ENCODE results near the gene GOSR2.

Gene GOSR2

DNA sequence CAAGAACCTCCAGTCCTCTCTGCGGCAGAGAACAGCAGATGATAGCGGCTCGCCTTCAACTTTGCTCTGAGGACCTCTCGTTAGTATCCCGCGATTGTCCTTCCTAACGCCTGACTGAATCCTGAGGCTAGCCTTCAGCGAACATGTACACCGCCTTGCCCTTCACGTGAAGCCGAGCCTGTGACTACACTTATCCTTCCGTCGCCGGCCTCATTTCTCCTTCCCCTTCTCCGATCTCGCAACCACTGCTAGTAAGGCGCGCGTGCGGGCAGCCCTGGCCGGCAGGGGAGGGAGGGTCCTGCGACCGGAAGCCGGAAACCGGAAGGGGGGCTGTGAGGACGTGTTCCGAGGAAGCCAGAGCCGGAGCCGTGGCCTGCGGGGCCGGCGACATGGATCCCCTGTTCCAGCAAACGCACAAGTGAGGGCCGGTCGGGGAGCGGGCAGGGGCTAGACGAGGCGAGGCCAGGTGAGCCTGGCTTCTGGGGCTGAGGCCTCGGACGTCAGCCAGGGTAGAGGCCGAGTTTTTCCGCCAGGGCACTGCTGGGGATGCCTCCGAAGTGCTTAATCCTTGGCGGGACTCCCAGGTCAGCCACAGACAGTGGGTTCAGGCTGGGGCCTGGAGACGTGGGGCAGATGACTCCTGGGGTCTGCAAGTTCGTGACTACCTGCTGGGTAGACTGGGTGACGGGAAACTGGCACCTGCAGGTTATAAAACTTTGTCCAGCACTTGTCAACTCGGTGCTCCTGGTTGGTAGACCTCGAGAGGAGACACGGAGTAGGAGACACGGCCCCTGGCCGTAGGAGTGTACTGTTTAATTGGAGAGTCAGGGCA is at the start of gene GOSR2:
TSS of gene GOSR2 (plus strand) at position 357 of the 832 bp plus-strand sequence. CDS start at position 390, 33 bp downstream.
- peak; percentile 91 for DNase-seq

DNA sequence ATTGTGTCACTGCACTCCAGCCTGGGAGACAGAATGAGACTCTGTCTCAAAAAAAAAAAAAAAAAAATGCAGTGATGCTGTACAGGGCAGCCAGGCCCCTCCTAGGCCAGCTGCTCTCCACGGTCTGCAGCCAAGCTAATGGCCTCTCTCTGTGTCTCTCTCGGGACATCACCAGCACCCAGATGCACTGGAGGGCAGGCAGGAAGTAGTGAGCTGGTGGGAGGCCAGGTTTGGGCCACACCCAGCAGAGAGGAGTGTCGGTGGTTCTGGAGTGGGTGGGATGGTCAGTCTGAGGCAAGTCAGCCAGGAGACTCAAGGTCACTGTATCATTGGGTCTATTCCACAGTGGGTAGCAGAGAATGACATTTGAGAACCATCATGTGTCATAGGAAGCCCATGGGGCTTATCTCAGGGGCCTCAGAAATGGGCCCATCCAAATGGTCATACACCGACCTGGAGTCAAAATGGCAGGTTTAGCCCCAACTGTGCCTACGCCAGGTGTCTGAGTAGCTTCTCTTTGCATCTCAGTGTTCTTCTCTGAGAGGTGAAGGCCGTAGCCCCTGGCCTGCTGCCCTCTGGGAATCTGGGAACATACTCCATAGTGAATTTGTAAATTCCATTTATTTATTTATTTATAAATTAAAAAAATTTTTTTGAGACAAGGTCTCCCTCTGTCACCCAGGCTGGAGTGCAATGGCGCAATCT is 48.9 kb upstream of the GOSR2 start:
- DNase-seq: no peak

DNA sequence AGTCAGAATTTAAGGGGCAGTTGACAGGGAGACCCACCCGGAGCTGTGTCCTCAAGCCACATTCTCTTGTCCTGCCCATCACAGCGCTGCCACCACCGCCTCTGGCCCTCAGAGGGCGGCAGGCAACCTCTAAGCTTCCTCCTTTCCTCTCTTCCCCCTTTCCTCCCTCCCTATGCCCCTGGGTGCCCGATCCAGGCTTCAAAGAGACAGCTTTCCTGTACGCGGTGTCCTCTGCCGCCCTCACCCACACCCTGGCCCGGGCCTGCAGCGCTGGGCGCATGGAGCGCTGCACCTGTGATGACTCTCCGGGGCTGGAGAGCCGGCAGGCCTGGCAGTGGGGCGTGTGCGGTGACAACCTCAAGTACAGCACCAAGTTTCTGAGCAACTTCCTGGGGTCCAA is 48.1 kb upstream of the GOSR2 start:
- no peak for DNase-seq

DNA sequence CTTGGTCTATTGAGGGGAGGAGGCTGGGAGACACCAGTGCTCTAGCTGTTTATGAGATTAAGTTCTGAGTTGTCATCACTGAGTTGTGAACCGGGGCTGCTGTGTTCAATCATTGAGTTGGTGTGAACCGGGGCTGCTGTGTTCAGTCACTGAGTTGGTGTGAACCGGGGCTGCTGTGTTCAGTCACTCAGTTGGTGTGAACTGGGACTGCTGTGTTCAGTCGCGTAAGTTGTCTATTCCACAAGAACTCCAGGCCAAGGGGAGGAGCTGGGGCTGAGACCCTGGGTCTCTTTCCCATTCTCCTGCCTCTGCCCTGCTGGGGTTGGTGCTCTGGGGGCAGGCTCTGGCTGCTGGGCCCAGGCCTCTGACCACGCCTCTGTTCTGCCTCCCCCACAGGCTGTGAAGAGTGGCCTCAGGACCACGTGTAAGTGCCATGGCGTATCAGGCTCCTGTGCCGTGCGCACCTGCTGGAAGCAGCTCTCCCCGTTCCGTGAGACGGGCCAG is 47.1 kb upstream of the GOSR2 start:
- DNase-seq: no peak

DNA sequence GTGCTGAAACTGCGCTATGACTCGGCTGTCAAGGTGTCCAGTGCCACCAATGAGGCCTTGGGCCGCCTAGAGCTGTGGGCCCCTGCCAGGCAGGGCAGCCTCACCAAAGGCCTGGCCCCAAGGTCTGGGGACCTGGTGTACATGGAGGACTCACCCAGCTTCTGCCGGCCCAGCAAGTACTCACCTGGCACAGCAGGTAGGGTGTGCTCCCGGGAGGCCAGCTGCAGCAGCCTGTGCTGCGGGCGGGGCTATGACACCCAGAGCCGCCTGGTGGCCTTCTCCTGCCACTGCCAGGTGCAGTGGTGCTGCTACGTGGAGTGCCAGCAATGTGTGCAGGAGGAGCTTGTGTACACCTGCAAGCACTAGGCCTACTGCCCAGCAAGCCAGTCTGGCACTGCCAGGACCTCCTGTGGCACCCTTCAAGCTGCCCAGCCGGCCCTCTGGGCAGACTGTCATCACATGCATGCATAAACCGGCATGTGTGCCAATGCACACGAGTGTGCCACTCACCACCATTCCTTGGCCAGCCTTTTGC is 46.5 kb upstream of the GOSR2 start:
- no peak for DNase-seq

DNA sequence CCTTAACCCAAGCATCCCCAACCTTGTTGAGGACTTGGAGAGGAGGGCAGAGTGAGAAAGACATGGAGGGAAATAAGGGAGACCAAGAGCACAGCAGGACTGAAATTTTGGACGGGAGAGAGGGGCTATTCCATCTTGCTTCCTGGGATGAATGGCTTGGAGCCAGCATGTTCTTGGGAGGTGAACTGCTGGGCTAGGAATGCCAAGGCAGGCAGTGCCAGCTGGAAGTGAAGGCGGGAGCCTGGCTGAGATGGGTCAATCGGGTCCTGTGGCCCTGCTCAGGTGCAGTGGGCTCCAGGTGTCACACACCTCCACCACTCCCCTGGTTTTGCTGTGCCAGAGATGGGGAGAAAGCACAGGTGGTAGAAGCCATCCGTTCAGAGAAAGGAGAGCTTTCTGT is 46.0 kb upstream of the GOSR2 start:
- no peak for DNase-seq

DNA sequence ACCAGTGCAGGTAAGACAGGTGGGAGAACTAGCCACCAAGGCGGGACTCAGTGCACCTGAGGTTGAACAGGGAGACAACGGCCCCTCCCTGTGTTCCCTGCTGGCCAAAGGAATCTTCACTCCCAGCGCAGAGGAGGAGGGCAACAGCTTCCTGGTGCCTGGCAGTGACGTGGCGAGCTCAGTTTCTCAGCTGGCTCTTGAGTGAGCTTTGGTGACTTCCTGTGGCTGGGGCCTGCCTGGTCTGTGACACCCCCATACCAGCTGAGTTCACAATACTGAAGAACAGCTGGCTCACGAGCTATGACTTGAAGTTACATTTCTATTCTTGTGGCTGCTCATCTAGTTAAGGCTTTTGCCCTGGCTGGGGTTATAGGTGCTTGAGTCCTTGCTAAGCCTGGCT is 45.5 kb upstream of the GOSR2 start:
- DNase-seq: no peak

DNA sequence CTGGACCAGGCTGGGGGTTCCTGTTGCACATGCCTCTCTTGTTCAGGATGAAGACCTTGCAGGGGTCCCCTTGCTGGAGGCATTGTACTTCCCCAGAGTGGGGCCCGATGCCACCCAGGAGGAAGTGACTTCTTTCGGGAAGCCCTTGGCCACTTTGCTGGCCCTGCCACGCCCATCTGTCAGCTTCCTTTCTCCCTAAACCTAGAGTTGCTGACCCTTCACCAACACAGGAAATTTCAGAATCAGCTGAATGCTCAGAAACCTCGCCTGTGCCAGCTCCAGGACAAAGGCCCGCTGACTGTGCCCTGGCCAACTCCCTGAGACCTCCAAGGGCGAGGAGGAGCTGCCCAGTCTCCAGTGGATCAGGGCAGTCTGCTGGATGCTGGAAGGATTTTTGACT is 44.9 kb upstream of the GOSR2 start:
- DNase-seq: no peak

DNA sequence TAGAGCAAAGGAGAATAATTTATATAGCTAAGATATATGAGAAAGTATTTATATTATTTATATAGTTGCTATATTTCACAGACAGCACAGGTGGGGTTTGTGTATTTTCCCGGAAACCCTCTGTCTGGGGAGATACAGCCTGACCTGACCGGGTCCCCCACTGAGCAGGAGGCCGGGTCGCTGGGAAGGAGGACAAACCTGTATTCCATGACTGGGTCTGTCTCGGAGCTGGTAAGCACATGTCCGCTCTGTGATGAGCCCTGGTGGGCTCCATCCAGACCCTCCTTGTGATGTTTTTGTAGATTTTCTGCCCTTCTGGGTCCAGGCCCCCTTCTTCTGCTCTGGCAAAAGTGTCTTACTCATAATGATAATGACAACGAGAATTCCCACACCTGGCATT is 43.9 kb upstream of the GOSR2 start:
- no peak for DNase-seq

DNA sequence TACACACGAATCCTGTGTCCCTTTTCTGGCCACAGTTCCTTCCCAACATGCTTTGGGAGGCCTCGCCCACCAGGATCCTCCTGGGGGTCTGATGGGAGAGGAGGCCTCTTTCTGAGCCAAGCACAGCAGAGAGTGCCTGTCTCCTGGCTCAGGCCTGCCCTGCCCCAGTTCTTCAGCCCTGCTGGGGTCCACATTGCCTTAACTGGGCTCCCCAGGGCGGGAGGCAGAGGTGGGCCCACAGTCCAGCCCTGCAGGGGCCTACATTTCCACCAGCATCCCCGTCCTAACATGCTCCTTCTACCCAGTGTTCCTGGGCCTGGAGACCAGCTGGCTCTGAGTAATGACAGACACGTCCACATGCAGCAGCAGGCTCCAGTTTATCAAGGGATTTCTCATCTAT is 41.9 kb upstream of the GOSR2 start:
- DNase-seq: no peak

DNA sequence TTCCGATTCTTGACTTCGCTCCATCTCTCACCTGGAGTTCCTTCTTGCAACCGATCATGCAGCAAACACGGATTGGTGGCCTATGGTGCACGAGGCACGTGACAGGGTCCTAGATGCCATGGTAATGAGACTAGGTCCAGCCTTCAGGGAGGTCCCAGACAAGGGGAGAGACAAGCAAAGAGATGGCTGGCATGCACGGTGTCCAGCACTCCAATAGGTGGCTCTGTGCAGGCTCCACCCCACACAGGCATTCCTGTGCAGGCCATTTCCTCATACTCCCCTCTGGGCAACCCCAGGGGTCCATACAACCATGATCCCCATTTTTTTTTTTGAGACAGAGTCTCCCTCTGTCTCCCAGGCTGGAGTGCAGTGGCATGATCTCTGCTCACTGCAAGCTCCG is 40.3 kb upstream of the GOSR2 start:
- DNase-seq: no peak

DNA sequence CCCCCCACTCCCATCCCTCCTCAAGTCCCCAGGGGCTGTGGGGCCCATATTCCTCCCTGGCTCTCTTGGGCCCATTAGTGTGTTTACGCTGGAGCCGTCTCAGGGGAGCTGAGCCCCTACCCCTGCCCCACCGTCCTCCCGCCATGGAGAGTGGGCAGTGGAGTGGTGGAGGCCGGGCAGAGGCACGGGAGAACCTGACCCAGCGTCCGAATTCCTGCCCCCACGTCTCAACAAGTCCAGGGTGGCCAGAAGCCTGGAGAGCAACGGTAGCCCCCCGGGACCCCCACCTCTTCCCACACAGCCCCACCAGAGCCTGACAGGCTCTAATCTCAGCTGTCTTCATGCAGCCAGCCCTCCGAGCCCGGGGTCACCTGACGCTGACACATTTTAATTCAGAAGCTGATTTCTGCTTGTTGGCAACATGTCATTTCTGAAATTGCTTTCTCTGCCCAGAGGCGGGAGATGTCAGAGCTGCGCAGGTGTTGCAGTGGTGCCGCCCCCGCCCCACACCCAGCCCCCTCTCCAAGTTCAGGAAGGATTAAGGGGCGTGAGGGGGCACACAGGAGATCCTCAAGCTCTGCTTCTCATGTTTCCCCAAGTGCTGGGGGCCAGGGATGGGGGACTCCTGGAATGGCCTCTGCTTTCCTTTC is 39.0 kb upstream of the GOSR2 start:
- DNase-seq: no peak

DNA sequence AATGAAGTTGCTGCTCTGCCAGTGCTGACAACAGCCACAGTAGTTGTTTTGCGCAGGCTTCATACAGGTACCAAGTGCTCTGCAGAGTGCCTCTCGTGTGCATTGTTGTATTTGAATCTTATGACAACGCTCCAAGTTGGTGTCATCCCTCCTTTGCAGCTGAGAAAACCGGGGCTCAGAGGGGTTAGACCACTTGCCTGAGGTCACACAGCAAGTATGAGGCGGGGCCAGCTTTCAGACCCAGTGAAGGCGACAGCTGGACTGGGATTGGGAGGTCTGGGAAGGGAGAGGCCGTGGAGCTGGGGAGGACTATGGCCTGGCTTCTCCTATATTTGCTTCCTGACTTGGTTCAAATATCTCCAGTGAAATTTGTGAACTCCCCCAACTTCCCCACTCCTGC is 38.4 kb upstream of the GOSR2 start:
- no peak for DNase-seq

DNA sequence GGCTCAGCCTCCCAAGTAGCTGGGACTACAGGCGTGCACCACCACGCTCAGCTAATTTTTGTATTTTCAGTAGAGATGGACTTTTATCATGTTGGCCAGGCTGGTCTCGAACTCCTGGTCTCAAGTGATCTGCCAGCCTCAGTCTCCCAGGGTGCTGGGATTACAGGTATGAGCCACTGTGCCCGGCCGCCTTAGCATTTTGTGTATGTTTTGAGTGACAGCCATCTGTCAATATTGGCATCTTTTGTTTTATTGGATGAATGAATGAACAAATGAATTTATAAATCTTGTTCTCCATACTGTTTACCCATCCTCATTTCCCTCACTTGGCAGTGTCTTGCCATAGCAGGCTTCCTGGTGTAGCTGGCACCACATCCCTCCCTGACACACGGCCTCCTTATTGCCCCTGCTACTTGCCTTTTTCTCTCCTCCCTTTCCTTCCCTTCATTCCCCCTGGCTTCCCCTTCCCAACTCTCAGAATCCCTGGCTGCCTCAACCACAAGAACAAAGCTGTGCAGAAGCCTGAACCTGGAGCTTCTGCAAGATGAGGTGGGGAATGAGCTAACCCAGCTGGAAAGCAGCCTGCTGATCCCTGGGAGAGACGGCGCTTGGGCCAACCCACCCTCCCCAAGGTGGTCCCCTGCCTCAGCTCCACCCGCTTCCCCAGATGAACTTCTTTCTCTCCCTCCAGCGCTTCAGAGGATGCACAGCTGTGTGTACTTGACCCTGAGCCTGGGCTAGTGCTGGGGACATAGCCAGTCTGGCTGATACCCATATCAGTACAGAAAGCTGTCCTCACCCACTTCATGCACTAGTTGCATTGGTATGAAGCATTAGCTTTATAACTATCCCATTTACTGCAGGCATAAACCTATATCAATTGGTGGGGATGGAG is 37.3 kb upstream of the GOSR2 start:
- no peak for DNase-seq

DNA sequence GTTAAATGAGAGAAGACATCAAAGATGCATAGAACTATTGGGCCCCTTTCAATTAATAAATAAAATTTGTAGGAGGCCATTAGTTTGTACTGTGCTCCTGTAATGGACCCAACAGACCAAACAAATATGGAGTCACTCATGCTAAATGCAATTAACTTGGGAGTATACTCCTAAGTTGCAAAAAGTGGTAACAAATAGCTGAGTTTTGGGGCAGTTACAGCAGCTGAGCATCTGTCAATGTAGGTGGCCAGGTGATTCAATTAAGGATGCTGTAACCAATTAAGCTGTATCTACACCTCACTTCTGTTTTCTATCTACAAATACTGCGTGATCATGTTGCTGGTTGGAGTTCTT is 36.7 kb upstream of the GOSR2 start:
- DNase-seq: no peak

DNA sequence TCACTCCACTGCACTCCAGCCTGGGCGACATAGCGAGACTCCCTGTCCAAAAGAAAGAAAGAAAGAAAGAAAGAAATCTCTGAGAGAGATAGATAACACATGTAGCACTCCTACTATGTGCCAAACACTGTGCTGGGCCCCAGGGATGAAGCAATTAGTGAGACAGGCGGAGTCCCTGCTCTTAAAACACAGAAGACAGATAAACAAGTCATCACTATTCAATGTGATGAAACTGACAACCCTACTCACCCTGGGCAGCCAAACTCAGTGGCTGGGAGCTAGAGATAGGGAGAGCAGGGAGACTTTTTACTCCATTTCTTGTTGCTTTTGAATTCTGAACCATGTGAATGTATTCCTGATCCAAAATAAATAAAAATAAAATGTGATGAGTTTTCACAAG is 35.2 kb upstream of the GOSR2 start:
- DNase-seq: no peak

DNA sequence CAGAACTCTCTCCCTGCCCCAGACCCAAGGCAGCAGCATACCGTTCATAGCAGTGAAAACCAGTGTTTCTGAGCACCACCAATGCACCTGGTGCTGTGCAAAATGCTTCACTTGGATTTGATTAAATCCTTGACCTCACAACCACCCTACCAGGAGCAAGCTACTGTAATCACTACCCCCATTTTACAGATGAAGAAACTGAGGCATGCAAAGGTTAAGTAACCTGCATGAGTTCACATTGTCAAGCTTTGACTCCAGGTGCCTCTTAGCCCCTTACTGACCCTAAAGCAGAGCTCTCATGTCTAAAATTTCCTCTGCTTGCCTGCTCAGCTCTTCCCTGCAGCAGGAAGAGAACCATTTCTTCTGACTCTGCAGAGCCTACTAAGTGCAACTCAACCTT is 34.2 kb upstream of the GOSR2 start:
- DNase-seq: no peak

DNA sequence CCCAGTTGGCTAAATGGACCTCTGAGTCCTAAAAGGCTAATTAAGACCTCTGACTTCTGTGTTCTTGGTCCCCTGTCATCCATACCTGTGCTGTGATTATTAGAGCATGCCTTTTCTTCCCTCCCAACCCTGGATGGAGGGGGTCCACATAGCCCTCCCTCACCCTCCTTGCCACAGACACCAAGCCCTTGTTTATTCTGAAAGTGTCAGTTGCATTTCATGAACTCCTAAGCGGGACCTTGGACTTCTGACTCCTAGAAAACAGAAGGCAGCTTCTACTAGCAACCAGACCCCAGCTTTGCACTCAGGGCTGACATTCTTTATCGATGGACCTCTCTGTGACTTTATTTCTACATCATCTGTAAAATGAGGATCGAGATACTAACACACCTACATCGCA is 33.4 kb upstream of the GOSR2 start:
- DNase-seq: no peak

DNA sequence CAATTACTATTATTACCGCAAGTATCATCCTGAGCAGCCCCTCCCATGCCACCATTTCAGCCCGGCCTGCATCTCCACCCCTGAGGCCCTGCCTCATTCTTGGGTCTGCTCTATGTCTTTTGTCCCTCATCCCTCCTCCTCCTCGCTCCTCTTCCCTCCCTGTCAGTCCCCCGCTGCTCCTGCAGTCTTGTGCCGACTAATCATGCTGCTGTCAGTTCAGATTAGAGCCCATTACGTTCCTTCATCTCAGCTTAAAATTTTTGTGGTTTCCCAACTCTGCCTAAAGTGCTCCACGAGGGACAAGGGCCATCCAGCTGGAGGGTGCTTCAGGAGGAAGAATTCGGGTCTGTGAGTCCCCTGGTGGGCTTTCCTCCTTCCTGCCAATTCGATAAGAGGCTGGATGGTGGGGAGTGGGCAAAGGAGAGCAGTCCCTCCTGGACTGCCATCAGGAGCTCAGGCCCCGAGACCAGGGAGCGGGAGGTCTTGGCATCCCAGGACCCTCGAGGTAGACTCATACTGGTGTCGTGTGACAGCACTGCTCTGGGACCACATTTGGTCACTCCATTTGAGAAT is 32.9 kb upstream of the GOSR2 start:
- DNase-seq: no peak

DNA sequence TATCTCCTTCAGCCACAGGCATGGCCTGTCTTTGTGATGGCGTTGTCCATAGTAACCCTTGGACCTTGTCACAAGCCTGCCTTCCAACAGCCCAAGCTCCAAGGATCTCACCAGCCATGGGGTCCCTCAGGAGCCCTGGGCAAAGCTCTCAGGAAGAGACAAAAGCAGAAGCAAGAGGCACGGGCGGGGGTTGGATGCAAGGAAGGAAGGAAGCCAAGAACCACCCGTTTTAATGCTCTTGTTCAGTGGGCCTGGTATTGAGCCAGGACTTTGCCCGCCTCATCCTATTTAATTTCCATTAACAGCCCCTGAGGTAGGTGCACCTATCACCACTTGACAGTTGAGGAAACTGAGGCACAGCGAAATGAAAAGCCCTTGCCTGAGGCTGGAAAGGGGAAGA is 32.3 kb upstream of the GOSR2 start:
- DNase-seq: no peak

DNA sequence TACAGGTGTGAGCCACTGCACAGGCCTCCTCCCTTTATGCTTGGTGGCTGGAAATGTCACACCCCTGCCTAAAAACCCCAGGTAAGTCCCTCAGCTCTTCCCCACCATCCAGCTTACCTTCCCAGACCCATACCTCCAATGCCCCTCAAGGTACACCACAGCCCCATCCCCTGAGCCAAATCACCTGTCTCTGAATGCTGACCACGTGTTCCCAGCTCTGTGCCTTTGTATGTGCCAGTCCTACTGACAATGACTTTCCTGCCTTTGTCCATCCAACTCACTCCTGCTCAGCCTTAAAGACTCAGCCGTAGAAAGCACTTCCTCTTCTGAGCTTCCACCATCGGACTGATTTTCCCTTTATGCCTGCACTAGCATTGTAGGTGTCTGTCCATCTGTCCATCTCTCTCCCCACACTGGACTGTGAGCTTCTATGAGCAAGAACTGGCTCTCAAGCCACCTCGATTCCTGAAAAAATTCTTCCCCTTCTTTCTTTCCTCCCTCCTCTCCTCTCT is 30.7 kb upstream of the GOSR2 start:
- DNase-seq: no peak

DNA sequence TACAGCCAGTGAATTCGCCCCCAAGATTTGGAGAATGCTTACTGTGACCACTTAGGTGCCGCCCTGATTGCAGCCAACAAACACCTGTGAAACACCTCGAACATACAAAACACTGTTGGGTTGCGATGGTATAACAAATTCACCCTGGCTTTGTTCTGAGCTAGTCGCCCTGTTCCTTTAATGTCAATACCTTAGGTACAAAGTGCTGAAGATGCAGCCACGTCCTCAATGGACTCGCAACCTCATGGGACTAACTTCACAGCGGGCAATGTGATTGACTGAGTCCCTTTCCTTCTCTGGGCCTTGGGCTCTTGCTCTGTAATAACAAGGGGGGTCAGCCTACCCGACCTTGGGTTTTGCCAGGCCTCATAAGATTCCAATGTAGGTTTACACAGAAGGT is 28.9 kb upstream of the GOSR2 start:
- DNase-seq: no peak
